Mononuclear cell (primary cell): ENCODE data around the gene LRP1B. TPM values are rescaled to one million over a fixed set of nuclear protein-coding genes. Genes with fewer than 3 reads are reported as not detected.

Experiments used
- H3K27me3 ChIP-seq: 2 replicates; pipeline ENCODE4 v1.6.0; 2011; ENCODE audit warnings: low read length, control low read depth; ENCODE audit not compliant: insufficient read depth
- H3K4me1 ChIP-seq: 2 replicates; pipeline ENCODE4 v1.5.1; 2011; ENCODE audit warnings: mild to moderate bottlenecking, low read length, control low read depth; ENCODE audit not compliant: insufficient read depth
- H3K4me3 ChIP-seq: 2 replicates; pipeline ENCODE4 v1.5.1; 2011; ENCODE audit warnings: mild to moderate bottlenecking, low read length, moderate library complexity
- H3K9me3 ChIP-seq: 2 replicates; pipeline ENCODE4 v1.5.1; 2011; ENCODE audit warnings: low read depth, mild to moderate bottlenecking, control low read depth, low read length
- total RNA-seq: library from RNA; depleted of rRNA; stranded (reverse); fragments of >200 nt; gene quantifications from one replicate; pipeline ENCODE4 v1.2.3, GENCODE V29; 2012

The LRP1B gene
- total RNA-seq, 1 donor, result under 0.01 TPM

DNA sequence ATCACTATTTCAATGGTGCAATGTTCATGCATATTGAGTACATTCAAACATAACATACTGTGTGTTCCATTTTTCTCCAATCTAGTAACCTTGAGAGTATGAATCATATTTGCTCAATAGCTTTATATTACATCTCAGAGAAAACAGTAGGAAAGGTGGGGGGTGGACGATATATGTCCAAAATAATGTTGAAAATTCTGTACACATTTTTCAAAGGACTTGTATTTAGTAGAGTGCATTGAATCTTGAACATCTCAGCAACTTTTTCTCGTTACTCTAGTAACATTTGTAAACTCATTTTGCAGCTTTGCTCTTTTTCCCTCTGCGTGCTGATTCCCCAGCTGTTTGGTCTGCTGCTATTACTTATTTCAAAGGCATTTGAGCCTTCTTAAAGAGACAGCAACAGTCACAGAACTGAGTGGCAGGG lies 1487.0 kb downstream of the LRP1B start:
- no peak overlapping the region for H3K4me3 ChIP-seq
- no peaks in the 10 kb centered on the region for H3K27me3 ChIP-seq
- H3K4me1 ChIP-seq, result no peaks in the 10 kb centered on the region
- H3K9me3 ChIP-seq, result no peaks in the 10 kb centered on the region

GRCh38 chr2:140641163-140641562 lies 1489.7 kb downstream of the LRP1B start:
- no peaks in the 10 kb centered on the region for H3K4me1 ChIP-seq
- no peak overlapping the region for H3K4me3 ChIP-seq
- H3K27me3 ChIP-seq, result no peaks in the 10 kb centered on the region
- no peaks in the 10 kb centered on the region for H3K9me3 ChIP-seq

DNA sequence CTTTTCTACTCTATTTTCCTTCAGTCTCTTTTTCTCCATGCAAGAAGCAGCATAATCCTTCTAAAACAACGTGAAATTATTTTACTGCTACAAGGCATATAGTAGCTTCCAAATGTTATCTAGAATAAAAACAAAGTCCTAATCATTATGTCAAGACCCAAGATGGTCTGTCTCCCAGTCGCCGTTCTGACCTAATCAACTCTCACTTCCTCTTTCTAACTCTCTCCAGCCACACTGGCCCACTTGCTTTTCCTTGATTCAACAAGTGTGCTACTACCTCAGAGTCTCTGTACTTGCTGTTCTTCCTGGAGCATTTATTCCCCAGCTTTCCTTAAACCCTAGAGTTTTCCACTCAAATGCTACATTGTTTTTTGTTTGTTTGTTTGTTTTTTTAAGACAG lies 1491.2 kb downstream of the LRP1B start:
- H3K27me3 ChIP-seq, result no peaks in the 10 kb centered on the region
- H3K4me1 ChIP-seq, result no peaks in the 10 kb centered on the region
- H3K4me3 ChIP-seq, result no peak overlapping the region
- H3K9me3 ChIP-seq, result no peaks in the 10 kb centered on the region

DNA sequence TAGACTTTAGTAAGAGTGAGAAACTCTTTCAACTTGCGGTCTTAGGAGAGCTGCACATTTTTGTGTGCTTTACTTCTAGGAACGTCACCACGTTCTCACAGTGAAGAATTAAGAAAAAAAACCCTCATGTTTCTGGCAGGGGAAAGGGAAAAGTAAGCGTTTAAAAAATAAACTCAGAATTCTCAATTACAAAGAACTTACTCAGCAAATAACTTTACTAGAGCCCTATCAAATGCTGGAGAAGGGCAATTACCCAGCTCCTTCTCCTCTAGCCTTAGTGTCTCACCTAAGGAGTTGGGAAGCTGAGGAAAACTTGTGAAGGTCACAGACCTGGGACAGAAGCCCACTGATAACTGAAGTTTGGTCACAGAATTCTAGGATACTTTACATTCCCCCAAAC lies 1500.3 kb downstream of the LRP1B start:
- Histone ChIP-seq H3K9me3 (no peaks in the 10 kb centered on the region), H3K4me3 (no peak overlapping the region), H3K4me1 (no peaks in the 10 kb centered on the region), H3K27me3 (no peaks in the 10 kb centered on the region)

DNA sequence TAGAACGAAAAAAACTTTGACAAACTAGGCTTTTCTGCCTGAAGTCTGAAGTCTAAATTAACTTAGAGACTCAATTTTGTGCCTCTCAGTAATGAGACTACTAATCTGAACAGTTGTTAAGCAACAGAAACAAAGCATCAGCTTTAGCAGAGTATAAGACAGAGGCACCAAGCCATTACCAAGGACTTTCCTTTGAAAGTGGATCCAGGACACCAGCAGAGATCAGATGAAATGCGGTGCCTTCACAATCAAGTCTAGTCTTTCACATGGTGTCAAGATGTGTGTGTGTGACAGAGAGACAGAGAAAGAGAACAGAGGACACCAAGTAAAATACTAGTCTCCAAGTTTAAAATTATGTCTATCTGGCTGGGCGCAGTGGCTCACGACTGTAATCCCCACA lies 1502.9 kb downstream of the LRP1B start:
- Histone ChIP-seq H3K4me1 (no peaks in the 10 kb centered on the region), H3K27me3 (no peaks in the 10 kb centered on the region), H3K4me3 (no peak overlapping the region), H3K9me3 (no peaks in the 10 kb centered on the region)

DNA sequence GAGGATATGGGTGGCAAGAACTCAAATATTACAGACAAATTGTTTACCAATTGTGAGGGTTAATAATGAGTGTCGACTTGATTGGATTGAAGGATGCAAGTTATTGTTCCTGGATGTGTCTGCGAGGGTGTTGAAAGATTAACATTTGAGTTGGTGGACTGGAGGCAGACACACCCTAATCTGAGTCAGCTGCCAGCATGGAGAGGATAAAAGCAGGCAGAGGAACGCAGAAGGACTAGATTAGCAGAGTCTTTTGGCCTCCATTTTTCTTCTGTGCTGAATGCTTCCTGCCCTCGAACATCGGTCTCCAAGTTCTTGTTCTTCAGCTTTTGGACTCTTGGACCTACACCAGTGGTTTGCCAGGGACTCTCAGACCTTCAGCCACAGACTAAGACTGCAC lies 1503.7 kb downstream of the LRP1B start:
- Histone ChIP-seq H3K9me3 (no peaks in the 10 kb centered on the region), H3K4me3 (no peak overlapping the region), H3K4me1 (no peaks in the 10 kb centered on the region), H3K27me3 (no peaks in the 10 kb centered on the region)

DNA sequence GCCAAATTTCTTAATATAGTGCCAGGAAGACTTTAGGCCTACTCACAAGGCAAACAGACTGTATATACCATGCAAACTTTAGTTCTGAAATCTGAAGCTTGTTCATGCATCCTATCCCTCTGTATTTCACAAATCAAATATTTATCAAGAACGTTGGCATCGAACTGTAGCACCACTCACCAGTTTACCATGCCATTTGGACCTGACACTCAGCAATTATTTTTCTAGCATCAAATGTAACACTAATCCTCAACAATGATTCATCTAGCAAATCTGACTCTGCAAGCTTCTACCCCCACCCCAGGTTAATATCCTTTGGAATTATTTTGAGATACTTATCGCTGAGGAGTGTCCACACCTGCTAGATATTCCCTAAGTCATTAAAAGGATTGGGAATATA lies 1506.6 kb downstream of the LRP1B start:
- no peaks in the 10 kb centered on the region for H3K9me3 ChIP-seq
- H3K4me3 ChIP-seq, result no peak overlapping the region
- H3K27me3 ChIP-seq, result no peaks in the 10 kb centered on the region
- no peaks in the 10 kb centered on the region for H3K4me1 ChIP-seq

- Histone ChIP-seq H3K9me3 (no peaks in the 10 kb centered on the region), H3K4me1 (no peaks in the 10 kb centered on the region), H3K27me3 (no peaks in the 10 kb centered on the region), H3K4me3 (no peak overlapping the region)
Observed at GRCh38 chr2:140621583-140622362, 1509.0 kb downstream of the LRP1B start.

DNA sequence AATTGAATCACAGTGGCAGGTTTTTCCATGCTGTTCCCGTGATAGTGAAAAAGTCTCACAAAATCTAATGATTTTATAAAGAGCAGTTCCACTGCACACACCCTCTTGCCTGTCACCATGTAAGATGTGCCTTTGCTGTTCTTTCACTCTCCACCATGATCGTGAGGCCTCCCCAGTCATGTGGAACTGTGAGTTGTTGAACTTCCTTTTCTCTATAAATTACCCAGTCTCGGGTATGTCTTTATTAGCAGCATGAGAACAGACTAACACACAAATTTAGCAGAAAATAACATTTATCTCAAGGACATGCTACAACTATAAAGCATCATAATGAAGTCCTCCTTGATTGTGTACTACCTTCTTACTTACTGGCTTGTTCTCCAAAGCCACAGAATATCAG lies 1526.0 kb downstream of the LRP1B start:
- Histone ChIP-seq H3K9me3 (no peaks in the 10 kb centered on the region), H3K4me1 (no peaks in the 10 kb centered on the region), H3K27me3 (no peaks in the 10 kb centered on the region), H3K4me3 (no peak overlapping the region)

DNA sequence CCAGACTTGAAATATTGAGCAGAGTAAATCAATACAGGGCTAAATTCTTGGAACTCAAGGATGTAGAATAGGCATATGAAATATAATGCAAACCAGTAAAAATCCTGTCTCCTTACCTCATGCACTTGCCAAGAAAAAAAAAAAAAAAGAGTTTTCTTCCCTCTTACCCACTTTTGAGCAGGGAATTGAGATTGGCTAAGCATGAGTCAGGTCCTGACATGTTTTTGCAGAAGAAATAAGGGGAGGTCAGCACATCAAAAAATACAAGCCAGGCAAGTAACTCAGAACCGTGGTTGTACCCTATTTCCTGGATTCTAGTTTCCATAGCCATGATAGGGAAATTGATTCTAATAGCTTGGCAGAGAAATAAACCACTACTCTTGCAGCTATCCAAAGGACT lies 1526.7 kb downstream of the LRP1B start:
- H3K4me1 ChIP-seq, result no peaks in the 10 kb centered on the region
- no peaks in the 10 kb centered on the region for H3K9me3 ChIP-seq
- no peaks in the 10 kb centered on the region for H3K27me3 ChIP-seq
- no peak overlapping the region for H3K4me3 ChIP-seq

- Histone ChIP-seq H3K4me3 (no peak overlapping the region), H3K9me3 (no peaks in the 10 kb centered on the region), H3K27me3 (no peaks in the 10 kb centered on the region), H3K4me1 (no peaks in the 10 kb centered on the region)
Observed at GRCh38 chr2:140603416-140603815, 1527.4 kb downstream of the LRP1B start.

DNA sequence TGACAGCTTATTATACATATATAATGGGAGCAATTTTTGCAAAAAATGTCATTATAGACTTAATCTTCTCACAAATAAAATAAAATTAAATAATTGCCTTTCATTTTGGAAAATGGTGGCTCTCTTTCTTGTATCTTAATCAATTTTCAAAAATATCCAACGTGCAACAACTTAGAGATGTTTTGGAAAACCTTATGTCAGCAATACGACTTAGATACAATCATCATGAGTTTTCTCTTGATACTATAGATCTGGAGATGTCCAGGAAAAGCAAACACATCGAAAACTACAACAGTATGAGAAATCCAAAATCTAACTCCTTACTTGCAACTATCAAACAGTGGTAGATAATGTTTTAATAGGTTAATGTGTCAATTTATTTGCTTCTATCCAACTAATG lies 1529.0 kb downstream of the LRP1B start:
- Histone ChIP-seq H3K4me1 (no peaks in the 10 kb centered on the region), H3K9me3 (no peaks in the 10 kb centered on the region)

DNA sequence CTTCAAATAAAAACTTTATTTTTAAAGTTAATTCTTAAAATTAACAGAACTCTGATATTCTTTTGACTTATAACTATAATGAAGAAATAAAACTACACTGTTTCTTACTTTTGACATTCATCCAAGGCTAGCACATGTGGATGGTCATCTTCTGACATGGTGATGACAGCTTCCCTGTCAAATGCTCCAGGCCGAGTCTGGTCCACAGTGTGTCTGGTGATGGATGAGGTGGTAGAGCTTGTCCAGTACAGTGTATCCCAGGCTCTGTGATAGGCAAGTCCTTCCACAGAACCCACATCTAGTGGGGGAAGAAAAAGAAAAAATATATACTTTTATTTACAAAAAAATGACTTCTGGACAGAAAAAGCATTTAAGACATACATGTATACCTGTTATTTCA lies 1529.5 kb downstream of the LRP1B start:
- Histone ChIP-seq H3K4me3 (no peak overlapping the region), H3K9me3 (no peaks in the 10 kb centered on the region), H3K4me1 (no peaks in the 10 kb centered on the region), H3K27me3 (no peaks in the 10 kb centered on the region)

More for the DNA sequence above, 1529.0 kb downstream of the LRP1B start:
- H3K27me3 ChIP-seq, result no peaks in the 10 kb centered on the region
- H3K4me3 ChIP-seq, result no peak overlapping the region

DNA sequence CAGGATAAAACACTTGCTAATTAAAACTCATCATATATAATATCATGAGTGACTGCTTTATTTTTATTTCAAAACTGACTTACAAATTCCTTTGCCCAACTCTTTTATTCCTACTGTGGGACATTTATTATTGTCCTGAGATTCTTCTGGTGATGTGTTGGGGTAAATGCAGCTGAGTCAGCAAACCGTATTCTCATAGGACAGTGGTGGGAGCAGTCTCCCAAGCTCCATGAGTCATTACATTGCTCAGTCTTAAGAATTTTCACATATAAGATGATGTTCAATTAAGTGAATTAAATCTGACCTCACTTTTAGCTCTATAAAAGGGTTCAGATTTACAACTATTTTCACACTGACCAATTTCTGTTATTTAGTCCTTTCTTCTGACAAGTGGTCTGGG lies 1530.7 kb downstream of the LRP1B start:
- Histone ChIP-seq H3K4me1 (no peaks in the 10 kb centered on the region), H3K9me3 (no peaks in the 10 kb centered on the region), H3K4me3 (no peak overlapping the region), H3K27me3 (no peaks in the 10 kb centered on the region)

GRCh38 chr2:140597836-140598235 lies 1533.0 kb downstream of the LRP1B start:
- H3K27me3 ChIP-seq, result no peaks in the 10 kb centered on the region
- H3K9me3 ChIP-seq, result no peaks in the 10 kb centered on the region
- H3K4me3 ChIP-seq, result no peak overlapping the region
- no peaks in the 10 kb centered on the region for H3K4me1 ChIP-seq

DNA sequence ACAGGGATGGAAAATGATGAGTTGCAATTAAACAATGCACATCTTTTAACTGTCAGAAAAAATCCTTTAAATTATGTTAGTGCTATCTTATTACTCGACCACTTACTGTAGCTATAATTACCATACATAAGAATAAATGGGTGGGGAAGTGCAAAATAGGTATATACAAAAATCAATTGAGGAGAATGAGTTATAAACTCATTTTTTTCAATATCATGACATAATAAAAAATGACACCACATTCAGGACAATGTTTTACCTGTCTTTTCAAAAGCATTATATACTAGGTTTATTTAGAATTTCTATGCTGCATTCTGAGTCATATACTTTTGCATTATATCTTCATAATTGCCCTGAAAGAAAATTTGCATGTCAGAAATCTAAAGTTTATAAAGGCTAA lies 1533.6 kb downstream of the LRP1B start:
- Histone ChIP-seq H3K9me3 (no peaks in the 10 kb centered on the region), H3K27me3 (no peaks in the 10 kb centered on the region), H3K4me3 (no peak overlapping the region), H3K4me1 (no peaks in the 10 kb centered on the region)
